H9 (cell line): ENCODE data around the gene TAGLN2. TPM values are rescaled to one million over a fixed set of nuclear protein-coding genes. Genes with fewer than 3 reads are reported as not detected.

Experiments
- DNase-seq: peaks from one replicate; pipeline ENCODE4 v3.0.0-alpha.2; 2017
- H2AFZ ChIP-seq: one replicate; pipeline ENCODE4 v1.6.1; 2013; ENCODE audit warnings: mild to moderate bottlenecking, low read length, control low read depth, moderate library complexity
- H2AK5ac ChIP-seq: 2 replicates; pipeline ENCODE4 v1.6.1; 2013; ENCODE audit warnings: low read length, control low read depth, mixed read lengths; ENCODE audit not compliant: insufficient read length
- H2BK120ac ChIP-seq: one replicate; pipeline ENCODE4 v1.6.1; 2013; ENCODE audit warnings: low read depth, mild to moderate bottlenecking, low read length, control low read depth, inconsistent platforms; ENCODE audit not compliant: poor library complexity, severe bottlenecking
- H2BK12ac ChIP-seq: 2 replicates; pipeline ENCODE4 v1.6.1; 2013; ENCODE audit warnings: low read length, control low read depth, mixed read lengths, low read depth; ENCODE audit not compliant: insufficient read length
- H2BK15ac ChIP-seq: 2 replicates; pipeline ENCODE4 v1.6.1; 2013; ENCODE audit warnings: low read depth, low read length, control low read depth
- H2BK20ac ChIP-seq: one replicate; pipeline ENCODE4 v1.6.1; 2013; ENCODE audit warnings: low read depth, mild to moderate bottlenecking, low read length, control low read depth, inconsistent platforms; ENCODE audit not compliant: poor library complexity, severe bottlenecking
- H2BK5ac ChIP-seq: 2 replicates; pipeline ENCODE4 v1.6.1; 2013; ENCODE audit warnings: low read length, control low read depth, mixed read lengths; ENCODE audit not compliant: insufficient read length
- H3K14ac ChIP-seq: 2 replicates; pipeline ENCODE4 v1.6.1; 2013; ENCODE audit warnings: low read length, control low read depth; ENCODE audit not compliant: insufficient read depth
- H3K18ac ChIP-seq: 2 replicates; pipeline ENCODE4 v1.6.1; 2013; ENCODE audit warnings: low read depth, mild to moderate bottlenecking, mixed read lengths, low read length, control low read depth; ENCODE audit not compliant: insufficient read length
- H3K23ac ChIP-seq: 2 replicates; pipeline ENCODE4 v1.6.1; 2013; ENCODE audit warnings: low read length, control low read depth, mixed read lengths, low read depth; ENCODE audit not compliant: insufficient read length
- H3K23me2 ChIP-seq: 2 replicates; pipeline ENCODE4 v1.6.1; 2013; ENCODE audit warnings: low read depth, mild to moderate bottlenecking, mixed read lengths, low read length, control low read depth; ENCODE audit not compliant: insufficient read length, poor library complexity, severe bottlenecking
- H3K27ac ChIP-seq: 2 replicates; pipeline ENCODE4 v1.5.1; 2013; ENCODE audit warnings: low read length, control low read depth, mixed read lengths, low read depth; ENCODE audit not compliant: insufficient read length
- H3K27me3 ChIP-seq: 2 replicates; pipeline ENCODE4 v1.6.1; 2013; ENCODE audit warnings: low read length, control low read depth, inconsistent platforms; ENCODE audit not compliant: insufficient read depth
- H3K4ac ChIP-seq: 2 replicates; pipeline ENCODE4 v1.6.1; 2013; ENCODE audit warnings: low read depth, mild to moderate bottlenecking, control low read depth, inconsistent platforms, low read length, moderate library complexity
- H3K4me1 ChIP-seq: 2 replicates; pipeline ENCODE4 v1.6.1; 2013; ENCODE audit warnings: low read length, control low read depth, inconsistent platforms; ENCODE audit not compliant: insufficient read depth
- H3K4me2 ChIP-seq: 2 replicates; pipeline ENCODE4 v1.6.1; 2013; ENCODE audit warnings: low read length, control low read depth, mixed read lengths; ENCODE audit not compliant: insufficient read length, insufficient read depth
- H3K56ac ChIP-seq: 2 replicates; pipeline ENCODE4 v1.6.1; 2013; ENCODE audit warnings: low read depth, mild to moderate bottlenecking, mixed read lengths, low read length, control low read depth; ENCODE audit not compliant: insufficient read length
- H3K79me1 ChIP-seq: 2 replicates; pipeline ENCODE4 v1.6.1; 2013; ENCODE audit warnings: low read depth, mild to moderate bottlenecking, moderate library complexity, low read length, control low read depth, inconsistent platforms; ENCODE audit not compliant: insufficient read depth, poor library complexity, severe bottlenecking
- H3K79me2 ChIP-seq: 2 replicates; pipeline ENCODE4 v1.6.1; 2013; ENCODE audit warnings: low read length, control low read depth, inconsistent platforms; ENCODE audit not compliant: insufficient read depth
- H3K9ac ChIP-seq: 2 replicates; pipeline ENCODE4 v1.6.1; 2013; ENCODE audit warnings: low read length, control low read depth, mixed read lengths; ENCODE audit not compliant: insufficient read length; ENCODE audit errors: extremely low read depth
- H3K9me3 ChIP-seq: one replicate; pipeline ENCODE4 v1.6.1; 2013; ENCODE audit warnings: low read depth, low read length, inconsistent platforms; ENCODE audit not compliant: control insufficient read depth
- H3T11ph ChIP-seq: one replicate; pipeline ENCODE4 v1.6.1; 2013; ENCODE audit warnings: mild to moderate bottlenecking, low read length, control low read depth, inconsistent platforms
- H4K20me1 ChIP-seq: one replicate; pipeline ENCODE4 v1.6.1; 2013; ENCODE audit not compliant: control insufficient read depth, insufficient read length, insufficient read depth
- H4K5ac ChIP-seq: 2 replicates; pipeline ENCODE4 v1.6.1; 2013; ENCODE audit warnings: low read depth, mild to moderate bottlenecking, mixed read lengths, low read length, control low read depth; ENCODE audit not compliant: insufficient read length
- H4K8ac ChIP-seq: replicated peaks from 2 replicates; pipeline ENCODE4 v1.6.1; 2013; ENCODE audit warnings: low read length, control low read depth, mixed read lengths, low read depth; ENCODE audit not compliant: insufficient read length
- H4K91ac ChIP-seq: 2 replicates; pipeline ENCODE4 v1.6.1; 2013; ENCODE audit warnings: low read depth, mild to moderate bottlenecking, moderate library complexity, mixed read lengths, low read length, control low read depth; ENCODE audit not compliant: insufficient read length
- H3K27ac Mint-ChIP-seq, 3 experiments: 2 replicates in 2 of 3; 3 replicates in 1 of 3; pipeline ENCODE4 v1.8.0; 2020 to 2021; ENCODE audit warnings: mixed read lengths in 3 of 3, mild to moderate bottlenecking in 1 of 3, moderate library complexity in 1 of 3
- H3K27me3 Mint-ChIP-seq: 2 replicates; pipeline ENCODE4 v1.8.0; 2021; ENCODE audit warnings: low read depth, mild to moderate bottlenecking, moderate library complexity, mixed read lengths
- H3K36me3 Mint-ChIP-seq, 3 experiments: 2 replicates in 2 of 3; 3 replicates in 1 of 3; pipeline ENCODE4 v1.8.0; 2020 to 2021; ENCODE audit warnings: low read depth in 3 of 3, mixed read lengths in 3 of 3; ENCODE audit not compliant: insufficient read depth in 1 of 3
- H3K4me1 Mint-ChIP-seq, 2 experiments: 2 replicates each; pipeline ENCODE4 v1.8.0; 2020; ENCODE audit warnings: mixed read lengths in 2 of 2
- H3K4me3 Mint-ChIP-seq, 2 experiments: 2 replicates in 1 of 2; 3 replicates in 1 of 2; pipeline ENCODE4 v1.8.0; 2020 to 2021; ENCODE audit warnings: mild to moderate bottlenecking in 2 of 2, mixed read lengths in 2 of 2, moderate library complexity in 1 of 2
- H3K9me3 Mint-ChIP-seq, 2 experiments: 2 replicates in 1 of 2; 3 replicates in 1 of 2; pipeline ENCODE4 v1.8.0; 2020; ENCODE audit warnings: mild to moderate bottlenecking in 2 of 2, mixed read lengths in 2 of 2, moderate library complexity in 1 of 2
- CTCF ChIP-seq: fragments of 200-600 bp; sonication (generic); conservative IDR thresholded peaks from 3 replicates; pipeline ENCODE4 v1.8.0; 2021; ENCODE audit warnings: antibody characterized with exemption, mild to moderate bottlenecking
- WGBS: extraction: QIAGEN DNeasy Blood & Tissue Kit; methylation state at CpG from one replicate; pipeline ENCODE4 v1.1.7; 2013; ENCODE audit warnings: missing lambda C conversion rate, low lambda C conversion rate, mixed read lengths; ENCODE audit not compliant: insufficient read length; ENCODE audit errors: extremely low coverage; 5-methylcytosine and 5-hydroxymethylcytosine counted together
- total RNA-seq: library from RNA; stranded (reverse); gene quantifications from 2 replicates; pipeline ENCODE4 v1.2.1, GENCODE V29; 2021

TAGLN2 gene
- total RNA-seq, 1 experiment from 2014 or later: 76.7 TPM

DNA sequence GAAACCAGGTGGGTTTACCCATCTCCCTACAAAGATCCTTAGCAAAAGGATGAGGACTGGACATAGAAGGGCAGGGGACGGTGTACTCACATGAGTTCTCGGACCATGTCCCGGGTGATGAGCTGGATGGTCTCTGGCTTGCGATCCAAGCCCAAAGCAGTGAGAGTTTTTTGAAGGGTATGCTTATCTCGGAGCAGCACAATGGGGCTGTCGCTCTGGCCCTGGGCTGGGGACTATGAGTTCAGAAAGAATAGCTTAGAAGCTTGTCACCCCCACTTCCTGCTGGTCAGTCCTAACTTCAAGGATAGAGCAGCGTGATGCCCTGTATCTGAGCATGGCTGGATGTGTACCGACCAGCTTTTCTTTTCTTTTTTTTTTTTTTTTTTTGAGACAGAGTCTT, 34.9 kb downstream of the TAGLN2 start:
- Histone ChIP-seq H4K5ac (no peak overlapping the region), H2BK15ac (no peak overlapping the region)

More for the DNA sequence above, 34.9 kb downstream of the TAGLN2 start:
- Mint-ChIP-seq H3K4me3 (no peak overlapping the region), H3K4me1 (peaks cover 11% of the 10 kb centered on the region in 2 experiments), H3K36me3 (no peaks in the 10 kb centered on the region), H3K9me3 (no peaks in the 10 kb centered on the region), H3K27ac (no peak overlapping the region), H3K27me3 (peaks cover 2% of the 10 kb centered on the region; the same call in 1 of the 2 replicates)
- H3K23ac ChIP-seq: no peak overlapping the region
- no peak overlapping the region for H3K18ac ChIP-seq
- no peak overlapping the region for H3K9ac ChIP-seq
- no peaks in the 10 kb centered on the region for H3K79me2 ChIP-seq
- no peak overlapping the region for H3K56ac ChIP-seq
- no peaks in the 10 kb centered on the region for H3K27me3 ChIP-seq
- no peak overlapping the region for H3K27ac ChIP-seq
- no peaks in the 10 kb centered on the region for H3K4me1 ChIP-seq
- H3K4me2 ChIP-seq: no peak overlapping the region
- no peaks in the 10 kb centered on the region for H4K20me1 ChIP-seq
- no peak overlapping the region for H3T11ph ChIP-seq
- H2BK20ac ChIP-seq: no peak overlapping the region
- no peak overlapping the region for H2AK5ac ChIP-seq
- no peak for TF ChIP-seq CTCF
- no peaks in the 10 kb centered on the region for H3K9me3 ChIP-seq
- H4K8ac ChIP-seq: no peak overlapping the region
- H4K91ac ChIP-seq: no peak overlapping the region
- no peak for DNase-seq
- H3K14ac ChIP-seq: no peak overlapping the region
- no peak overlapping the region for H2BK12ac ChIP-seq
- H3K79me1 ChIP-seq: no peaks in the 10 kb centered on the region
- H3K23me2 ChIP-seq: no peaks in the 10 kb centered on the region
- H2BK120ac ChIP-seq: no peak overlapping the region
- no CpG with 5 or more reads among the region's 8 CpGs for WGBS
- H3K4ac ChIP-seq: no peak overlapping the region
- no peak overlapping the region for H2BK5ac ChIP-seq
- H2AFZ ChIP-seq: no peak overlapping the region
